Nephron (organoid): ENCODE results near the gene PRMT5.

Source experiments
- H3K27ac Mint-ChIP-seq, 3 experiments: 2 replicates each; pipeline ENCODE4 v1.8.0; 2020; ENCODE audit warnings: mixed read lengths in 3 of 3, mild to moderate bottlenecking in 2 of 3, moderate library complexity in 1 of 3
- H3K27me3 Mint-ChIP-seq: 2 replicates; pipeline ENCODE4 v1.8.0; 2021; ENCODE audit warnings: low read depth, mild to moderate bottlenecking, moderate library complexity, mixed read lengths
- H3K36me3 Mint-ChIP-seq: 2 replicates; pipeline ENCODE4 v1.8.0; 2020; ENCODE audit warnings: low read depth, mixed read lengths
- H3K4me1 Mint-ChIP-seq: 2 replicates; pipeline ENCODE4 v1.8.0; 2020; ENCODE audit warnings: mixed read lengths
- H3K4me3 Mint-ChIP-seq, 3 experiments: 2 replicates each; pipeline ENCODE4 v1.8.0; 2020; ENCODE audit warnings: mild to moderate bottlenecking in 3 of 3, mixed read lengths in 3 of 3, moderate library complexity in 2 of 3
- H3K9me3 Mint-ChIP-seq: 2 replicates; pipeline ENCODE4 v1.8.0; 2020; ENCODE audit warnings: mixed read lengths
- CTCF ChIP-seq, 3 experiments: fragments of 200-600 bp; sonication (generic); IDR thresholded peaks; one replicate each; pipeline ENCODE4 v1.5.0; 2021; ENCODE audit warnings: antibody characterized with exemption in 3 of 3; ENCODE audit not compliant: unreplicated experiment in 3 of 3

The PRMT5 gene

DNA sequence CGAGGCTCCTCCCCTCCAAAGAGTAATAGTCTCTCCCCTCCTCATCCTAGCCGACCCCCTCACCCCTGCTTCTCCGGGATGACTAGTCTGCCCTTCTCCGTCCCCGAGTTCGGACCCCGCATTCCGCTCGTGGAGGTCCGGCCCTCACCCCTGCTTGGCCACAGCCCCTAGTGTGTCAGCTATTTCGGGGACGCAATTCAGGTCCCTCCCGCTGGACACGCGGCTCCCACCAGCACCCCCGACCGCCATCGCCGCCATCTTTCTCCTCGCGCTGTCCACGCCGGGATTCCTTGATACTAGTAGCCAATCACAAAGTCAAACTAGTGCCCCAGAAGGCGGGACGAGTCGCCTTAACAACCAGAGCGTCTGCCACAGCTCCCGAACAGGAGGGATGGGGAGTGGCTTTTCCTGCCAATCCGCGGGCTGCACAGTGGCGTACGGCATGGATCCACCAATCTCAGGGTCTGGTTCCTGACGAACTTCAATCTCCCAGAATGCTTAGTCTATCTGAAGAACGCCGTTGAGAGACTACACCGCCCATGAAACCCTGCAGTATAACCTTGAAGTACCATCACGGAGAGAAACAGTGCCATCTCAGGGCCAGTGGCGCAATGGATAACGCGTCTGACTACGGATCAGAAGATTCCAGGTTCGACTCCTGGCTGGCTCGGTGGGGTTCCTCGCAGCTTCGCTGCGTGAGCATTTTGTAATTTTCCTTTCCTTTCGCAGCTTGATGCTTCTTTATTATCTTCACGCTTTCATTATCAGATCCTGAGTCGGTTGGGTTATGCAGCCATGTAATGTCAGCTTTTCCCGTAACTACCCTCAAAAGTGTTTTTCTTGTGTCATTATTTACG lies at the start of gene PRMT5:
Gene PRMT5 (minus strand): TSS at position 273 of the 857 bp plus-strand sequence. CDS start 15 bp downstream, at position 258.
- peaks cover 19% of the 10 kb centered on the region for H3K36me3 Mint-ChIP-seq
- H3K27ac Mint-ChIP-seq, result no peak within 1 kb of the TSS
- TF ChIP-seq CTCF (IDR thresholded peaks at IDR 0.05; ENCODE audit: unreplicated experiment in 3 of 3), result no peak
- no peak within 1 kb of the TSS for H3K4me3 Mint-ChIP-seq
- H3K9me3 Mint-ChIP-seq, result no peaks in the 10 kb centered on the region
- H3K27me3 Mint-ChIP-seq, result no peaks in the 10 kb centered on the region
- H3K4me1 Mint-ChIP-seq, result peaks cover 6% of the 10 kb centered on the region

GRCh38 chr14:22978487-22978837 lies 49.3 kb upstream of the PRMT5 start:
- TF ChIP-seq CTCF (IDR thresholded peaks at IDR 0.05; ENCODE audit: unreplicated experiment in 3 of 3), result no peak
- Mint-ChIP-seq H3K9me3 (no peaks in the 10 kb centered on the region), H3K27ac (peak overlapping the region; percentile 92 to 98 (median 97)), H3K27me3 (no peaks in the 10 kb centered on the region), H3K4me1 (peaks cover 56% of the 10 kb centered on the region), H3K36me3 (peaks cover 44% of the 10 kb centered on the region), H3K4me3 (peak overlapping the region; percentile 90 to 93 (median 91))

GRCh38 chr14:22977684-22978486 lies 48.7 kb upstream of the PRMT5 start:
- Mint-ChIP-seq H3K9me3 (no peaks in the 10 kb centered on the region), H3K4me1 (peaks cover 58% of the 10 kb centered on the region), H3K4me3 (peak overlapping the region; percentile 90 to 93 (median 91)), H3K36me3 (peaks cover 48% of the 10 kb centered on the region), H3K27ac (peak overlapping the region; percentile 92 to 98 (median 97)), H3K27me3 (no peaks in the 10 kb centered on the region)
- no peak for TF ChIP-seq CTCF (IDR thresholded peaks at IDR 0.05; ENCODE audit: unreplicated experiment in 3 of 3)

DNA sequence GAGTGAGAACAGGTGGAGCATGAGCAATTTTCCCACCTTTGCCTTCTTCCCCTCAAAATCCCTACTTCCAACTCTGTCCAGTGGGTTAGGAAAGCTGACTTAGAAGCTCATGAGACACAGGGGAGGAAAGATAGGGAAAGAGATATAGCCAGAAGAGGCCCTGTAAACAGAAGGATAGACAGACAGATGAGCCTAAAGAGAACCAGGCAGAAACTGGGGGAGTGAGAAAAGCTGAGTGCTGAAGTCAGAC lies 48.2 kb upstream of the PRMT5 start:
- no peak for TF ChIP-seq CTCF (IDR thresholded peaks at IDR 0.05; ENCODE audit: unreplicated experiment in 3 of 3)
- H3K36me3 Mint-ChIP-seq, result peaks cover 50% of the 10 kb centered on the region
- H3K27me3 Mint-ChIP-seq, result no peaks in the 10 kb centered on the region
- H3K9me3 Mint-ChIP-seq, result no peaks in the 10 kb centered on the region
- H3K27ac Mint-ChIP-seq, result peak overlapping the region; percentile 92 to 98 (median 97)
- H3K4me1 Mint-ChIP-seq, result peaks cover 58% of the 10 kb centered on the region
- H3K4me3 Mint-ChIP-seq, result peak overlapping the region; percentile 90 to 93 (median 91)

DNA sequence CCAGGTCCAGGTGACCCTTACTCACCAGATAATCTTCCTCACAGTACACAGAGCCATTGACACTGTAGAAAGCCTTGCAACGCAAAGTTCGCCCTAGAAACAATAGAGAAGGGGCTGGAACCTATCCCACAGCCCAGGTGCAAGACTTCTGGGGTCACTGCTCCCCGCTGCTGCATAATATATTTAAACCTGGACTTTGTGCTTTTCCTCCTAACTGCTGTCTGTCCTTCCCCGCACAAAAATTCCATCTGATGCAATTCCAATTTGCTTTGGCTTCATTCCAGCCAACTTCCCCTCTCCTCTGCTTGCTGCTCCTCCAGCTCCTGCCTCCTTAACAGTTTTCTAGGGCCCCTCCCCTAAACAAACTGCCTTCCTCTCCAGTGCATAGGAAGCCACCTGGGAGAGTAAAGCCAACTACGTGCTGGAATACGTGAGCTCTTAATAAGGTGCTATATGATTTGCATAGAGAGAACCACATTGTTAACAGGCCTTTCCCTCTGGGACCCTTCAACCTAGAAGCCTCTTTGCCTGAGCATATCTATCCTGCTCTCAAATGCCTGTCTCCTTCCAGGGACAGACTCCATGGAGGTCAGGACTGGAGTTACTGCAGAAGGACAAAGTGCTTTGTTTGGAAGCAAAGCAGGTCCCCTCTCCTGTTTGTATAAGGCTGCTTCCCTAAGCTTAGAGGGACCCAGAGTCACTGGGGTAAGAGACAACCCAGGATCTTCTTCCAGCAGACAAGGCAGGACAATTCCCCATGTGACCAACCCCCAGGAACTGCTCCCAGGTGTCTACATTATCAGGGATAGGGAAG lies 47.7 kb upstream of the PRMT5 start:
- TF ChIP-seq CTCF (IDR thresholded peaks at IDR 0.05; ENCODE audit: unreplicated experiment in 3 of 3), result no peak
- Mint-ChIP-seq H3K27me3 (no peaks in the 10 kb centered on the region), H3K4me3 (peak overlapping the region; percentile 90 to 93 (median 91)), H3K9me3 (no peaks in the 10 kb centered on the region), H3K27ac (peak overlapping the region; percentile 92 to 98 (median 97)), H3K4me1 (peaks cover 58% of the 10 kb centered on the region), H3K36me3 (peaks cover 55% of the 10 kb centered on the region)
